Effector memory CD8-positive, alpha-beta T cell (primary cell): ENCODE measurements around the gene MED7.
"Not testable (repeated sequence)": the region's sequence is repeated elsewhere in the genome, so short reads cannot be mapped to it uniquely, and the experiment has no call there.

Experiments used
- ATAC-seq: fragments of 150-1000 bp; cut with Tn5 transposase; replicated peaks from 2 replicates; pipeline ENCODE4 v1.10.0; 2021; ENCODE audit warnings: mild to moderate bottlenecking, moderate library complexity
- DNase-seq, 3 experiments: peaks; one replicate each; pipeline ENCODE4 v3.0.0; 2021
- H3K27ac Mint-ChIP-seq, 2 donors: one replicate each; pipeline ENCODE4 v1.8.0; 2022; ENCODE audit warnings: mild to moderate bottlenecking in 2 of 2, mixed read lengths in 2 of 2, moderate library complexity in 2 of 2
- H3K27me3 Mint-ChIP-seq, 2 donors: one replicate each; pipeline ENCODE4 v1.8.0; 2022; ENCODE audit warnings: mixed read lengths in 2 of 2
- H3K36me3 Mint-ChIP-seq: one replicate; pipeline ENCODE4 v1.8.0; 2022; ENCODE audit warnings: mild to moderate bottlenecking, moderate library complexity, mixed read lengths; ENCODE audit not compliant: insufficient read depth
- H3K4me1 Mint-ChIP-seq, 2 donors: one replicate each; pipeline ENCODE4 v1.8.0; 2022; ENCODE audit warnings: low read depth in 2 of 2, mixed read lengths in 2 of 2
- H3K4me3 Mint-ChIP-seq, 2 donors: one replicate each; pipeline ENCODE4 v1.8.0; 2022; ENCODE audit warnings: mild to moderate bottlenecking in 2 of 2, mixed read lengths in 2 of 2, moderate library complexity in 2 of 2
- H3K9me3 Mint-ChIP-seq, 2 donors: one replicate each; pipeline ENCODE4 v1.8.0; 2022; ENCODE audit warnings: mixed read lengths in 2 of 2
- total RNA-seq, 9 experiments: gene quantifications; one replicate each; lab custom pipeline; 2026; lab: John Stamatoyannopoulos, UW

The MED7 gene, protein sequence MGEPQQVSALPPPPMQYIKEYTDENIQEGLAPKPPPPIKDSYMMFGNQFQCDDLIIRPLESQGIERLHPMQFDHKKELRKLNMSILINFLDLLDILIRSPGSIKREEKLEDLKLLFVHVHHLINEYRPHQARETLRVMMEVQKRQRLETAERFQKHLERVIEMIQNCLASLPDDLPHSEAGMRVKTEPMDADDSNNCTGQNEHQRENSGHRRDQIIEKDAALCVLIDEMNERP
- 10.1 to 21.3 (median 14.7) reads per million in 9 experiments for total RNA-seq

DNA sequence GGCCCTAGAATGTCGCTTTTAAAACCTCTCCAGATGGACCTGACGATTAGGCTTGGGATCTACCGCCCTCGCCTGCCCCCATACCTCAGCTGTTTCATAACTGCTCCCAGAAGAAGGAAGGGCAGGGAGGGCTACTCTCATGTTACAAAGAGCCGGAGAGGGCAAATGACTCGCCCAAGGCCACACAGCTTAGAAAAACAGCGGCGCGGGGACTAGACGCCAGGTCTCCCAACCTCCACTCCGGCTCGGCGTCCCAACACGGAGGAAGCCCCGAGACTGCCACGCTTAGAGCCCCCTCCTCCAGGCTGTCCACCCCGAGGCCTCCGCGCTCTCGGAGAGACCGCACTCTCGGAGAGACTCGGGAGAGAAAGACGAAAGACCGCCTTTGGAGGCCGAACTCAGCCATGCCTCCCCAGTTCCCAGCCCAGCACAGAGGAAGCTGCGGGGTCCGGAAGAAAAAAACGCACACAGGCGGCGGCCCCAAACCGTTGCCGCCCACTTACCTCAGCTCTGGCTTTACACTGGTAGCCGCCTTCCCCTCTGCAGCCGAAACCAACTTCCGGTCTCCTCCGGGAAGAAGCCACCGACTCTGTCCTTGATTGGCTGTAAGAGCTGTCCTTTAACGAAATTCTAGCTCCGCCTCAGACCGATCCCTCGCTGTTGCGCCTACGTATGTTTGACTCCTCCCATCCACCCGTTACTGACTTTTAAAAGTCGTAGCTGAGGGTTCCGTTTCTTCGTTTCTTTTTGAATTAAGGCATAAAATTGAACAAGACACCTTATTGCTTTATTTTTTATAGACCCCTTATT is at the start of gene MED7:
Gene MED7, minus strand, starts transcription at position 549 of the 810 bp plus-strand sequence. CDS start 3,434 bp downstream, outside the sequence.
- Mint-ChIP-seq H3K9me3 (no peaks in the 10 kb centered on the region), H3K27me3 (no peaks in the 10 kb centered on the region), H3K4me1 (peaks cover 28 to 29% of the 10 kb centered on the region in 2 donors), H3K4me3 (peak within 1 kb of the TSS; percentile 96 to 97), H3K36me3 (peaks cover 30% of the 10 kb centered on the region), H3K27ac (peak within 1 kb of the TSS; percentile 98)
- ATAC-seq: peak; percentile 96
- peak; percentile 91 to 92 (median 91) for DNase-seq

DNA sequence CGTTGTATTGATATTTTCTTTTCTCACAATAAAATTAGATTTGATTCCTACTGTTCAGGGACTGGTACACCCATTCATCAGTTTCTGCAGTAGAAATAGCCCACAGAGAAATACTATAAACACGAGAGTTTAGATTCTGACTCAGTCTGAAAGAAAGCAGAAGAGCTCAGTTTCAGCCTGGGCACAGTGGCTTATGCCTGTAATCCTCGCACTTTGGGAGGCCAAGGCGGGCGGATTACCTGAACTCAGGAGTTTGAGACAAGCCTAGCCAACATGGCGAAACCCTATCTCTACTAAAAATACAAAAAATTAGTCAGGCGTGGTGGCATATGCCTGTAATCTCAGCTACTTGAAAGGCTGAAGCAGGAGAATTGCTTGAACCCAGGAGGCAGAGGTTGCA is 46.6 kb upstream of the MED7 start:
- no peaks in the 10 kb centered on the region for H3K27me3 Mint-ChIP-seq
- ATAC-seq (no peak), DNase-seq (no peak)
- peak overlapping the region; percentile 85 for H3K27ac Mint-ChIP-seq
- H3K4me3 Mint-ChIP-seq: peak overlapping the region; percentile 75 to 98
- H3K4me1 Mint-ChIP-seq: peaks cover 68 to 83% of the 10 kb centered on the region in 2 donors
- H3K9me3 Mint-ChIP-seq: no peaks in the 10 kb centered on the region
- H3K36me3 Mint-ChIP-seq: peaks cover 80% of the 10 kb centered on the region

DNA sequence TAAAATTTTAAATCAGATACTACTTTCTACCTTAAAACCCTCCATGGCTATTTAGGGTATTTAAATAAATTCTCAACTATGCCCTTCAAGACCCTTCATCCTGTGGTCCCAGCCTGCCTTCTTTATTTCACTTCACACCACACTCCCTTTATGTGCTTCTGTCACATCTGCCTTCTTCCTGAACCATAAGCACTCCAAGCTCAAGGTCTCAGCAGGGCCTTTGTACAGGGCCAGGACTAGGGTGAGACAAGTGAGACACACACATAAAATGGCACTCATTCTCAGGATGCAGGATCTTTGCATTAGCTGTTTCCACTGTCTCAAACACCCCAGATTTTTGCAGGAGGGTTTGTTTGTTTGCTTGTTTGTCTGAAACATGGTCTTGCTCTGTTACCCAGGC is 45.6 kb upstream of the MED7 start:
- ATAC-seq (no peak), DNase-seq (no peak)
- no peaks in the 10 kb centered on the region for H3K9me3 Mint-ChIP-seq
- peaks cover 70 to 83% of the 10 kb centered on the region in 2 donors for H3K4me1 Mint-ChIP-seq
- peaks cover 80% of the 10 kb centered on the region for H3K36me3 Mint-ChIP-seq
- H3K27ac Mint-ChIP-seq: peak overlapping the region; percentile 85
- H3K4me3 Mint-ChIP-seq: peak overlapping the region; percentile 75 to 98
- no peaks in the 10 kb centered on the region for H3K27me3 Mint-ChIP-seq

DNA sequence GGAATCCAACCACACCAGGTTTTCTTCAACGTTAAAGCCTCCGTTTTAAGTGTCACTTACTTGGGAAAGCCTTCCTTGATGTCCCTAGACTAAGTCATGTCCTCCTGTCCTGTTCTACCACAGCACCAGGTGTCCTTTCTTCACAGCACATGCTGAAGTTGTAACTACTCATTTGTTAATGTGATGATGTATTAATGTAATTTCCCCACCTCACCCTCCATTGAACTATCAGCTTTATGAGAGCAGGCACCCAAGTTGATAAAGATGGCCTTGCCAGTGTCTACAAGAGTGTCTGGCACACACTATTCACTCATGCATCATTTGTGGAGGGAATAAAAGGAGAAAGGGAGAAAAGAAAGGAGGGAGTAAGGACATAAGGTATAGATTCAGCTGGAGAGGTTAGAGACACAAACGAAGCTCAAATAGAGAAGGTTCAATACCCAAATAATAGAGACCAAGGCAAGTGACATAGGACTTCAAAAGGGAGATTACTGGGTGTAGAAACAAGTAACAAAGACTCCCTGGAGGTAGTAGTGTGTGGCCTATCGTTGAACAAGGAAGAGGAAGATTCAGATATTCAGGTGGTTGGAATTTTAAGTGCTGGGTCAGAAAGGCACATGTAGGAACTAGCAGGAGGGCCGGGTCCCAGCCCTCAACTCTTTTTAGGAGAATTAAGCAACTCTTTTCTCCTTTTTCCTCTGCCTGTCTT is 44.5 kb upstream of the MED7 start:
- Mint-ChIP-seq H3K4me1 (peaks cover 62 to 77% of the 10 kb centered on the region in 2 donors), H3K27me3 (no peaks in the 10 kb centered on the region), H3K27ac (peak overlapping the region; percentile 85), H3K4me3 (peak overlapping the region; percentile 75 to 98), H3K36me3 (peaks cover 80% of the 10 kb centered on the region), H3K9me3 (no peaks in the 10 kb centered on the region)
- DNase-seq (no peak), ATAC-seq (peak; percentile 23)

DNA sequence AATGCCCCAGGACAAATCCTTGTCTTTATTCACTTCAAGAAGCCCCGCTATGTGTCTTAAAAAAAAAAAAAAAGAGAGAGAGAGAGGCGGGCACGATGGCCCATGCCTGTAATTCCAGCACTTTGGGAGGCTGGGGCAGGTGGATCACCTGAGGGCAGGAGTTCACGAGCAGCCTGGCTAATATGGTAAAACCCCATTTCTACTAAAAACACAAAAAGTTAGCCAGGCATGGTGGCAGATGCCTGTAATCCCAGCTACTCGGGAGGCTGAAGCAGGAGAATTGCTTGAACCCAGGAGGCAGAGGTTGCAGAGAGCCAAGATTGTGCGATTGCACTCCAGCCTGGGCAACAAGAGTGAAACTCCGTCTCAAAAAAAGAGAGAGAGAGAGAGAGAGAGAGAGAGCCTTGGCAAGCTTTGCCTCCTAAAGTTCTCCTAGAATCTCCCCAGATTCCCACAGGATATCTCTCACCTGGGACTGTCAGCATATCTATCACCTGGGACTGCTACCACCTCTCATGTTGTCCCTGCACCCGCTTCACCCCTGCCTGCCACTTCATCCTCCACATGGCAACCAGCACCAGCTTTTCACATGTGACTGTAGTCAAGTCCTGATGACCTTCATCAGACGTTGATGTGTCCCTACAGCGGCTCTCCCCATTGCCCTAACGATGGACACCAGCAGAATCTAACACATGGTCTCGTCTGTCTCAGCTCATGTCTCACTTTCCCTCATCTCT is 43.8 kb upstream of the MED7 start:
- Mint-ChIP-seq H3K36me3 (peaks cover 80% of the 10 kb centered on the region), H3K4me1 (peaks cover 57 to 70% of the 10 kb centered on the region in 2 donors), H3K27ac (peak overlapping the region; percentile 85), H3K9me3 (no peaks in the 10 kb centered on the region), H3K27me3 (no peaks in the 10 kb centered on the region), H3K4me3 (peak overlapping the region; percentile 75 to 98)
- DNase-seq (no peak), ATAC-seq (peak; percentile 7)

DNA sequence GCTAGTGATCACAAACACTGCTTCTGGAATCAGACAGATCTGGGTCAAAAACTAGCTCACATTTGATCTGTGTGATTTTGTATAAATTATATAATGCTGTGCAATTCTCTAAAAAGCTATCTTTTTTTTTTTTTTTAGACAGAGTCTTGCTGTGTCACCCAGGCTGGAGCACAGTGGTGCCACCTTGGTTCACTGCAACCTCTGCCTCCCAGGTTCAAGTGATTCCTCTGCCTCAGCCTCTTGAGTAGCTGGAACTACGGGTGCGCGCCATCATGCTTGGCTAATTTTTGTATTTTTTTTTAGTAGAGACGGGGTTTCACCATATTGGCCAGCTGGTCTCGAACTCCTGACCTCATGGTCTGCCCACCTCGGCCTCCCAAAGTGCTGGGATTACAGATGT is 42.5 kb upstream of the MED7 start:
- Mint-ChIP-seq H3K36me3 (peaks cover 75% of the 10 kb centered on the region), H3K4me1 (peaks cover 55 to 64% of the 10 kb centered on the region in 2 donors), H3K4me3 (peak overlapping the region; percentile 75 to 98), H3K27ac (peak overlapping the region; percentile 85)
- not testable (repeated sequence) for DNase-seq, H3K9me3 Mint-ChIP-seq, H3K27me3 Mint-ChIP-seq, ATAC-seq

DNA sequence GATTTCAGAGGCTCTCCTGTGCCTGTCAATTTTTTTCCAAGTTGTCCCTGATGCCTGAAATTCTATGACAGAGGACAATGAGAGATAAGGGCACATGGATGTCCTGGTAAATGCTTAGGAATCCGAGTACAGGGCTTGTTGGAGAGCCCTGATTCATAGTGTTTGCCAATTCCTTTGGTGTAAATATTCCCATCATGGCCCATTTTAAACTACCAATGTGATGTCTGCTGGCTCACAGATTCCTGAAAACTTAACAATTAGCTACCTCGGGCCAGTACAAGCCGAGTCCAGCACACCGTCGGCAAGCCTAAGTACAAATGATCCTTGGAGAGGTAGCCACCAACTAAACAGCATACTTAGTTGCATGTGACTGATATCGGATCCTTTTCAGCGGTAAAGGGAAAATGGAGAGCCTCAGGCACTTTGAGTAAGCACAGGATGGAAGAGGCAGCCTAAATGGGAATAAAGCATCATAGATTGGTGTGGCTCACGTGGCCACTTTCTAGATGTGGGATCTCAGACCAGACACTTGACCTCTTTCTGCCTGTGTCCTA is 41.5 kb upstream of the MED7 start:
- no peaks in the 10 kb centered on the region for H3K9me3 Mint-ChIP-seq
- peak overlapping the region; percentile 85 to 87 for H3K27ac Mint-ChIP-seq
- peaks cover 54 to 66% of the 10 kb centered on the region in 2 donors for H3K4me1 Mint-ChIP-seq
- H3K27me3 Mint-ChIP-seq: no peaks in the 10 kb centered on the region
- ATAC-seq (no peak), DNase-seq (no peak)
- H3K4me3 Mint-ChIP-seq: peak overlapping the region; percentile 75 to 98
- H3K36me3 Mint-ChIP-seq: peaks cover 65% of the 10 kb centered on the region

DNA sequence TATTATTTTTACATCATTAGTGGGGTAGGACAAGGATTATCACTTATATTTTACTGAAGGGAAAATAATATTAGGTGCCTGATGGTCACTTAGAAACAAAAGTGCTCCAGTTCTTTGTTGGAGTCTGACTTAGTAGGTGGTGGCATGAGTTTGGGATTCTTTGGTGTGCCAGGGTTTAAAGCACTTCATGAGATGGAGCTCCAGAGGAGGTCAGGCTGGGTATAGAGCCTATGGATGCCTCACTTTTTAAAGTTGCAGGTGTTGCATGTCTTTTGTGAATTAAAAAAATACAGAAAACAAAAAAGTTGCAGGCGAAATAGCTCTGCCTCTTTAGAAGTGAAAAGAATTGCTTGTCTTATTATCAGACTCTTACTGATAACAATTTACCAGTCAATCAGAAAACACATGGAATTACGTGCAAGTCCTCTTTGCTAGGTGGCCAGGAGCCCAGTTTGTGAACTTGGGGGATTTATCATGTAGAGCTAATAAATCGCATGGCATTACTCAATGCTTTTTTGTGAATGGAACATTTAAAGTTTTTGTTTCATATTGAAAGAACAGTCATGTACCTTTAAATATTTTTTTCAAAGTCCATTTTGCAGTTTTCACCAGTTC is 39.6 kb upstream of the MED7 start:
- Mint-ChIP-seq H3K27ac (peak overlapping the region; percentile 85 to 87), H3K4me1 (peaks cover 49 to 66% of the 10 kb centered on the region in 2 donors), H3K9me3 (no peaks in the 10 kb centered on the region), H3K36me3 (peaks cover 48% of the 10 kb centered on the region), H3K4me3 (peak overlapping the region; percentile 75 to 98), H3K27me3 (no peaks in the 10 kb centered on the region)
- ATAC-seq (no peak), DNase-seq (no peak)

DNA sequence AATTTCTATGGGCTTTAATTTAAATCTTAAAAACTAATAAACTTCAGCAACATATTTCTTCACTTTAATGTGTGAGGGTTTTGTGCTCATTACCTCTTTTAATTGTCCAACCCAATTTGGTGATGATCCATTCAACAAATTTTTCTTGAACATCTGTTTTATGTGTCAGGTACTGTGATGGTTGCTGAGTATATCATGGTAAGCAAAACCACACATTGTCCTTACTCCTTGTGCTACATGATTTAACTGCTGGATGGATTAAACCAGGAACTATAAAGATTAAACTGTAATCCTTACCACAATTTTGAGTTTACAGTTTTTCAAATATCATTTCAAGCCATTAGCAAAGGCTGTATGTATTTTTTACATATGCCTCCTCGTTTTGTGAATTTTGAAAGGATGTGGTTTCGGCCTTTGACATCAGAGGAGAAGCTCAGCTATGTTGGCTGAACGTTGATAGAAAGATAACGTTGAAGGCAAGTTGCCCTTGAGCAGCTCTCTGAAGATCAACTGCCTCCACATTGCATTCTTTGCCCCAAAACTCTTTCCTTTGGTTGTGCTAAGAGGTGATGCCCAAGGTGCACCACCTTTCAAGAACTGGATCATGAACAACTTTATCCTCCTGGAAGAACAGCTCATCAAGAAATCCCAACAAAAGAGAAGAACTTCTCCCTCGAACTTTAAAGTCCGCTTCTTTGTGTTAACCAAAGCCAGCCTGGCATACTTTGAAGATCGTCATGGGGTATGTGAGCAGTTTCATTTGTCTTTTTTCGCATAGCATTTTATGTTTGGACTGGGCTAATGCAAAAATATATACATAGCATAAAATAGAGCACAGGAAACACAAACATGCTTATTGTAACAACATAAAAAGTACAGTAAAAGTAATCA is 38.0 kb upstream of the MED7 start, which contains the start of gene ITK:
Gene ITK, plus strand, starts transcription at position 467 of the 891 bp plus-strand sequence. Its CDS starts 138 bp downstream, at position 605.
- peak within 1 kb of the TSS; percentile 75 to 98 for H3K4me3 Mint-ChIP-seq

DNA sequence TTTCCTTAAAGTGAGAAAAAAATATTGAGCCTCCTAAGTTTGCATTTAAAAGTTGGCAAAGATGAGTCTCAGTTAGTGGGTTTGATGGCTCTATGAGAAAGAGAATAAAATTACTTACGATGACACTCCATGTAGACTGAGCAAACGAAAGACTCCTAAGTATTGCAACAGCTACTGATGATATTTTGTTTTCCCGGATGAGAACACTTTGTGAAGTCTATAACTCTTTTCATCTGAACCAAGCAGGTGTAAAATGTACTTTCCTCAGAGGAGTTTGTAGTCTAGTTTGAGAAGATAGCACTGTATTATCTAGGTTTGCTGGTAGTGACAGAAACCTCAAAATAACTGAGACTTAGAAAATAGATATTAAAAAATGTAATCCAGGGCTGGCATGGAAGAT is 36.3 kb upstream of the MED7 start:
- H3K27me3 Mint-ChIP-seq: no peaks in the 10 kb centered on the region
- peak overlapping the region; percentile 64 to 98 for H3K4me3 Mint-ChIP-seq
- H3K36me3 Mint-ChIP-seq: peaks cover 15% of the 10 kb centered on the region
- H3K4me1 Mint-ChIP-seq: peaks cover 33 to 53% of the 10 kb centered on the region in 2 donors
- H3K9me3 Mint-ChIP-seq: no peaks in the 10 kb centered on the region
- H3K27ac Mint-ChIP-seq: peak overlapping the region; percentile 85 to 87
- DNase-seq (no peak), ATAC-seq (no peak)

More for the DNA sequence above, 38.0 kb upstream of the MED7 start, which contains the start of gene ITK:
- H3K27me3 Mint-ChIP-seq: no peaks in the 10 kb centered on the region
- H3K27ac Mint-ChIP-seq: peak within 1 kb of the TSS; percentile 85 to 87
- peak; percentile 91 for ATAC-seq
- peak; percentile 40 to 52 (median 49) for DNase-seq
- peaks cover 34 to 50% of the 10 kb centered on the region in 2 donors for H3K4me1 Mint-ChIP-seq
- H3K9me3 Mint-ChIP-seq: no peaks in the 10 kb centered on the region
- peaks cover 32% of the 10 kb centered on the region for H3K36me3 Mint-ChIP-seq

DNA sequence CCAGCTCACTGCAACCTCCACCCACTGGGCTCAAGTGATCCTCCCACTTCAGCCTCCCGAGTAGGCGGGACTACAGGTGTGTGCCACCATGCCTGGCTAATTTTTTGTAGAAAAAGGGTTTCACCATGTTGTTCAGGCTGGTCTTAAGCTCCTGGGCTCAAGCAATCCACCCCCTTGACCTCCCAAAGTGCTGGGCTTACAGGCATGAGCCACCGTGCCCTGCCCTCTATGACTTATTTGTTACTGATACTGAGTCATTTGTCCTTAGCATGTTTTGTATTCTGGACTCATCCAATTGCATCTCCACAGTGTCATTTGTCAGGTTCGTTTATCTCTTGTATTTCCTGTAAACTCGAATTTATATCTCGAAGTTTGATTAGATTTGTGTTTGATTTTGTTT is 35.3 kb upstream of the MED7 start:
- peaks cover 5% of the 10 kb centered on the region for H3K36me3 Mint-ChIP-seq
- ATAC-seq (no peak), DNase-seq (no peak)
- H3K4me3 Mint-ChIP-seq: peak overlapping the region; percentile 64 to 98
- no peaks in the 10 kb centered on the region for H3K9me3 Mint-ChIP-seq
- H3K27ac Mint-ChIP-seq: peak overlapping the region; percentile 85 to 87
- peaks cover 27 to 46% of the 10 kb centered on the region in 2 donors for H3K4me1 Mint-ChIP-seq
- no peaks in the 10 kb centered on the region for H3K27me3 Mint-ChIP-seq
